Activated B cell treated with CpG ODN at 0.5 μM for 24 hours (primary cell): ENCODE data around the gene FOXM1. TPM values are rescaled to one million over a fixed set of nuclear protein-coding genes. Genes with fewer than 3 reads are reported as not detected.

Source experiments
- ATAC-seq: fragments of 200-7000 bp; cut with Tn5 transposase; one replicate; pipeline ENCODE4 v1.10.0; 2021; ENCODE audit warnings: low read depth, mild to moderate bottlenecking, moderate library complexity
- CTCF ChIA-PET: fragments of 350-600 bp; sonication (Branson Sonifier 250); formaldehyde crosslinking; loops from one replicate; lab custom pipeline; 2021; ENCODE audit warnings: antibody characterized with exemption; lab: Charles Lee
- POLR2A ChIA-PET: fragments of 350-600 bp; sonication (Branson Sonifier 250); formaldehyde crosslinking; loops from one replicate; lab custom pipeline; 2021; ENCODE audit warnings: antibody characterized with exemption; lab: Charles Lee
- DNase-seq: peaks from one replicate; pipeline ENCODE4 v3.0.0; 2022
- H3K27ac Mint-ChIP-seq: one replicate; pipeline ENCODE4 v1.8.0; 2020; ENCODE audit warnings: mixed read lengths
- H3K27me3 Mint-ChIP-seq: one replicate; pipeline ENCODE4 v1.8.0; 2021; ENCODE audit warnings: mixed read lengths
- H3K36me3 Mint-ChIP-seq: one replicate; pipeline ENCODE4 v1.8.0; 2021; ENCODE audit warnings: low read depth, mixed read lengths
- H3K4me1 Mint-ChIP-seq: one replicate; pipeline ENCODE4 v1.8.0; 2021; ENCODE audit warnings: mixed read lengths
- H3K4me3 Mint-ChIP-seq: one replicate; pipeline ENCODE4 v1.8.0; 2020; ENCODE audit warnings: mild to moderate bottlenecking, mixed read lengths
- H3K9me3 Mint-ChIP-seq: one replicate; pipeline ENCODE4 v1.8.0; 2020; ENCODE audit warnings: mixed read lengths
- CTCF ChIP-seq: fragments of 200-600 bp; IDR thresholded peaks from one replicate; pipeline ENCODE4 v1.8.0; 2022; ENCODE audit warnings: antibody characterized with exemption, mild to moderate bottlenecking
- intact Hi-C: fragments of 100-400 bp; cut with micrococcal nuclease; formaldehyde crosslinking; loops from one replicate; pipeline ENCODE4 v1.15.1; 2024
- total RNA-seq: library from RNA; stranded (reverse); gene quantifications from 2 replicates; pipeline ENCODE4 v1.2.3, GENCODE V29; 2022

The FOXM1 gene
- total RNA-seq, 1 donor from 2014 or later = 2.8 TPM

GRCh38 chr12:2858944-2859421, 18.0 kb downstream of the FOXM1 start:
- no peaks in the 10 kb centered on the region for H3K27me3 Mint-ChIP-seq
- no peak for TF ChIP-seq CTCF
- H3K36me3 Mint-ChIP-seq = peaks cover 24% of the 10 kb centered on the region
- no peaks in the 10 kb centered on the region for H3K4me1 Mint-ChIP-seq
- DNase-seq (no peak), ATAC-seq (no peak)
- no peak overlapping the region for H3K27ac Mint-ChIP-seq
- H3K4me3 Mint-ChIP-seq = no peak overlapping the region
- ChIA-PET POLR2A (no interaction called here), CTCF (no interaction called here)
- intact Hi-C loops = no loop called here
- H3K9me3 Mint-ChIP-seq = no peaks in the 10 kb centered on the region

- POLR2A ChIA-PET = no interaction called here
- ATAC-seq = no peak
- H3K27ac Mint-ChIP-seq = no peak overlapping the region
Measured at GRCh38 chr12:2858334-2858733, 18.6 kb downstream of the FOXM1 start.

GRCh38 chr12:2857576-2857975, 19.4 kb downstream of the FOXM1 start:
- intact Hi-C loops = no loop called here
- ATAC-seq = no peak
- Mint-ChIP-seq H3K4me3 (no peak overlapping the region), H3K4me1 (peaks cover 2% of the 10 kb centered on the region), H3K27ac (no peak overlapping the region), H3K36me3 (peaks cover 24% of the 10 kb centered on the region), H3K27me3 (no peaks in the 10 kb centered on the region), H3K9me3 (no peaks in the 10 kb centered on the region)
- ChIA-PET POLR2A (no interaction called here), CTCF (no interaction called here)
- no peak for TF ChIP-seq CTCF
- DNase-seq = no peak

More at GRCh38 chr12:2858334-2858733, 18.6 kb downstream of the FOXM1 start:
- no peak for DNase-seq
- TF ChIP-seq CTCF = no peak
- Mint-ChIP-seq H3K9me3 (no peaks in the 10 kb centered on the region), H3K27me3 (no peaks in the 10 kb centered on the region), H3K4me3 (no peak overlapping the region), H3K4me1 (peaks cover 2% of the 10 kb centered on the region), H3K36me3 (peaks cover 24% of the 10 kb centered on the region)
- CTCF ChIA-PET = no interaction called here
- intact Hi-C loops = no loop called here

- Mint-ChIP-seq H3K4me1 (peaks cover 2% of the 10 kb centered on the region), H3K4me3 (no peak within 1 kb of the TSS), H3K27ac (no peak within 1 kb of the TSS), H3K9me3 (no peaks in the 10 kb centered on the region), H3K36me3 (peaks cover 24% of the 10 kb centered on the region), H3K27me3 (no peaks in the 10 kb centered on the region)
- CTCF ChIA-PET = no interaction called here
- no peak for DNase-seq
- intact Hi-C loops = no loop called here
- ATAC-seq = no peak
- POLR2A ChIA-PET = no interaction called here
- no peak for TF ChIP-seq CTCF
Measured at GRCh38 chr12:2857021-2857431, 19.9 kb downstream of the FOXM1 start, which contains the start of gene TEX52. TEX52 (minus strand) TSS chr12:2857039; CDS start chr12:2857026, 13 bp downstream.

- POLR2A ChIA-PET = no interaction called here
- H3K4me1 Mint-ChIP-seq = peaks cover 2% of the 10 kb centered on the region
- intact Hi-C loops = no loop called here
- CTCF ChIA-PET = interaction anchor here (1.9 kb wide), 1 partner anchor 88 kb away, joined by 6 read pairs; no protein-coding TSS in a partner anchor
- no peaks in the 10 kb centered on the region for H3K27me3 Mint-ChIP-seq
- TF ChIP-seq CTCF = no peak
- ATAC-seq = no peak
- no peak for DNase-seq
- H3K4me3 Mint-ChIP-seq = no peak overlapping the region
- H3K36me3 Mint-ChIP-seq = peaks cover 25% of the 10 kb centered on the region
- no peaks in the 10 kb centered on the region for H3K9me3 Mint-ChIP-seq
- no peak overlapping the region for H3K27ac Mint-ChIP-seq
Measured at GRCh38 chr12:2856051-2856450, 20.9 kb downstream of the FOXM1 start.
